ENCODE data around the gene AP4E1.

DNA sequence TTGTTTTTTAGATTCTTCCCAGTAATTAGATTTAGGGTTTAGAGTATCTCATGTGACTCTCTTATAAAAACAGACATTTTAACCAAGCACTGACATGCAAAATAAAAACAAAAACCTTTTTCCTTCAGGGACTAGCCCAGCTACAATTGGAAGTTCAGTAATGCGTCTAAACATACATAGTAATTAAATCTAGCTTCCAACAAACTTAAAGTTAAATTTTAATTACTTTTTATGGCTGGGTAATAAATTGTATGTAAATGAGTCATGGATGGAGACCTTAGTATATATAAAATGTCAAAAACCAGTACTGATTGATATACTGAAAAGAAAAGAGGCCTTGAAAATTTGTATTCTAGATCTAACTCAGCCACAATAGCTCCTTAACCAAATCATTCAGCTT is 43.6 kb upstream of the AP4E1 start:
- TF ChIP-seq CTCF (IDR thresholded peaks at IDR 0.05) = no peak
- TF ChIP-seq POLR2A (IDR thresholded peaks at IDR 0.05) = no peak
- no peak for TF ChIP-seq EP300 (IDR thresholded peaks at IDR 0.05)

All from tibial nerve (tissue), 4 donors.